PC-3 (cell line): Measurements from ENCODE around the gene IL19. TPM values are rescaled to one million over a fixed set of nuclear protein-coding genes. Genes with fewer than 3 reads are reported as not detected.

Experiments used
- ATAC-seq: fragments of 200-7000 bp; cut with Tn5 transposase; 2 replicates; pipeline ENCODE4 v1.9.1; 2020; ENCODE audit warnings: mild to moderate bottlenecking, moderate library complexity
- BruUV-seq: library from RNA; stranded (reverse); fragments of 400-500 nt; replicated peaks from 2 replicates; lab custom pipeline; 2021; lab: Mats Ljungman, UMichigan
- CTCF ChIA-PET: fragments of 300-600 bp; sonication (Branson Sonifier 250); formaldehyde crosslinking; loops from one replicate; lab custom pipeline; 2022; ENCODE audit warnings: antibody characterized with exemption; lab: Charles Lee
- POLR2A ChIA-PET: fragments of 300-600 bp; sonication (Branson Sonifier 250); formaldehyde crosslinking; loops from one replicate; lab custom pipeline; 2022; ENCODE audit warnings: antibody characterized with exemption; ENCODE audit not compliant: unreplicated experiment; lab: Charles Lee
- DNase-seq: peaks from one replicate; pipeline ENCODE4 v3.0.0-alpha.2; 2015
- H2AFZ ChIP-seq: fragments of 300-600 bp; sonication (generic); 2 replicates; pipeline ENCODE4 v1.6.0; 2016; ENCODE audit warnings: antibody characterized with exemption, low read length
- H3F3A ChIP-seq: fragments of 300-600 bp; sonication (generic); one replicate; pipeline ENCODE4 v1.6.0; 2017; ENCODE audit warnings: antibody characterized with exemption, low read length, control low read depth, mild to moderate bottlenecking; ENCODE audit not compliant: unreplicated experiment
- H3K27ac ChIP-seq: fragments of 300-600 bp; sonication (generic); 2 replicates; pipeline ENCODE4 v1.5.1; 2016; ENCODE audit warnings: mild to moderate bottlenecking, low read length
- H3K27me3 ChIP-seq: fragments of 300-600 bp; sonication (generic); 2 replicates; pipeline ENCODE4 v1.6.1; 2016; ENCODE audit warnings: low read length, mixed read lengths
- H3K36me3 ChIP-seq: fragments of 300-600 bp; sonication (generic); 2 replicates; pipeline ENCODE4 v1.6.1; 2016; ENCODE audit warnings: low read depth, mixed run types, low read length, mixed read lengths
- H3K4me1 ChIP-seq: fragments of 300-600 bp; sonication (generic); 2 replicates; pipeline ENCODE4 v1.5.1; 2016; ENCODE audit warnings: low read length; ENCODE audit not compliant: insufficient read depth
- H3K4me2 ChIP-seq: fragments of 300-600 bp; sonication (generic); 2 replicates; pipeline ENCODE4 v1.6.0; 2016; ENCODE audit warnings: low read length
- H3K4me3 ChIP-seq: fragments of 300-600 bp; sonication (generic); 2 replicates; pipeline ENCODE4 v1.5.1; 2016; ENCODE audit warnings: mild to moderate bottlenecking, low read length, mixed read lengths
- H3K79me2 ChIP-seq: fragments of 300-600 bp; sonication (generic); 2 replicates; pipeline ENCODE4 v1.6.1; 2017; ENCODE audit warnings: low read length, mixed read lengths
- H3K9ac ChIP-seq: fragments of 300-600 bp; sonication (generic); 2 replicates; pipeline ENCODE4 v1.6.0; 2016; ENCODE audit warnings: mild to moderate bottlenecking, low read length
- H3K9me2 ChIP-seq: fragments of 300-600 bp; sonication (generic); replicated peaks from 2 replicates; pipeline ENCODE4 v1.6.1; 2016; ENCODE audit warnings: mixed run types, low read length, mixed read lengths
- H3K9me3 ChIP-seq: fragments of 300-600 bp; sonication (generic); 2 replicates; pipeline ENCODE4 v1.6.1; 2016; ENCODE audit warnings: low read length, mixed read lengths
- H4K20me1 ChIP-seq: fragments of 300-600 bp; sonication (generic); 2 replicates; pipeline ENCODE4 v1.6.1; 2016; ENCODE audit warnings: low read length, mixed read lengths
- EZH2 ChIP-seq: fragments of 300-600 bp; sonication (generic); IDR thresholded peaks from one replicate; pipeline ENCODE4 v1.6.1; 2017; ENCODE audit warnings: antibody characterized with exemption, mild to moderate bottlenecking, low read length; ENCODE audit not compliant: unreplicated experiment
- EZH2phosphoT487 ChIP-seq: fragments of 300-600 bp; sonication (generic); IDR thresholded peaks from 2 replicates; pipeline ENCODE4 v1.6.1; 2018; ENCODE audit warnings: mild to moderate bottlenecking, antibody characterized with exemption, low read length, borderline replicate concordance
- intact Hi-C: fragments of 100-400 bp; cut with micrococcal nuclease; formaldehyde crosslinking; loops from 2 replicates; pipeline ENCODE4 v1.9.0; 2023
- total RNA-seq: library from RNA; depleted of rRNA; stranded (reverse); fragments of >200 nt; gene quantifications from 2 replicates; pipeline ENCODE4 v1.2.3, GENCODE V29; 2014
- TF ChIP-seq, protein P1 (sequence below): fragments of 300-600 bp; sonication (generic); conservative IDR thresholded peaks from 2 replicates; pipeline ENCODE4 v1.5.1; 2017; ENCODE audit warnings: antibody characterized with exemption, low read depth, mild to moderate bottlenecking, low read length

The IL19 gene
- total RNA-seq, 1 experiment from 2014 or later, result not detected

DNA sequence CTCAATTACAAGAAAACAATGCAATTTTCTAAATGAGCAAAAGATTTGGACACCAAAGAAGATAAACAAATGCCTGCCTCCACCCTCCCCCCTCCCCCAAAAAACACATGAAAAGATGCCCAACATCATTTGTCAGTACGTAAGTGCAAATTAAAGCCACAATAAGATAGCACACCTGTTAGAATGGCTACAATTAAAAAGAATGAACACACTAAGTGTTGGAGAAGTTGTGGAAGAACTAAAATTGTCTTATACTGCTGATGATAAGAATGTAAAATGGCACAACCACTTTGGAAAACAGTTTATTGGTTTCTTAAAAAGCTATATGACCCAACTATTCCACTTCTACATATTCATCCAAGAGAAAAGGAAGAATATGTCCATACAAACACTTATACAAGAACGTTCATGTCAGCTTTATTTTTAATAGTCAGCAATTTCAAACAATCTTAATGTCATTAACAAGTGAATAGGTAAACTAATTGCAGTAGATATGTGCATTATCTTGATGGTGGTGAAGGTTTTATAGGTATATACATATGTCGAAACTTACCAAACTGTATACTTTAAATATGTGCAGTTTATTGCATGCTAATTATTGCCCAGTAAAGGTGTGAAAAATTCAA lies 105.3 kb downstream of the IL19 start:
- CTCF ChIA-PET, result no interaction called here

DNA sequence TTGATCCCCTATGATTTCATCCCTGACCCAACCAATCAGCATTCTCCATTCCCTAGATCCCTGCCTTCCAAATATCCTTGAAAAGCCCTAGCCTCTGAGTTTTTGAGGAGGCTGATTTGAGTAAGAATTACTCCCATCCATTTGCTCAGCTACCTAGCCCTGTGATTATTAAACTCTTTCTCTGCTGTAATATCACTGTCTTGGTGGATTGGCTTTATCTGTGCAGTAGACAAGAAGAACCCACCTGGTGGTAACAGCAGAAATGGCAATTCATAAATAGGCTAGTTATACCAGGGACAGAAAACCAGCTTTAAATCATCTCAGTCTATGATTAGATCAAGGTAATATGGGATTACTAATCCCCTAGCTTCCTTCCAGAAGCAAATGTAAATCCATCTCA lies 107.9 kb downstream of the IL19 start:
- ChIA-PET CTCF (no interaction called here), POLR2A (no interaction called here)
- Histone ChIP-seq H3K36me3 (no peaks in the 10 kb centered on the region), H2AFZ (no peak overlapping the region), H3K9me2 (no peaks in the 10 kb centered on the region), H3K27ac (no peak overlapping the region), H3K9ac (no peak overlapping the region), H4K20me1 (no peaks in the 10 kb centered on the region), H3K27me3 (no peaks in the 10 kb centered on the region), H3K4me1 (no peaks in the 10 kb centered on the region), H3K79me2 (no peaks in the 10 kb centered on the region), H3K4me3 (no peak overlapping the region), H3F3A (no peaks in the 10 kb centered on the region), H3K9me3 (peaks cover 17% of the 10 kb centered on the region), H3K4me2 (no peak overlapping the region)
- DNase-seq, result peak; percentile 40
- ATAC-seq, result no peak; the same call in 1 of the 2 replicates
- TF ChIP-seq EZH2 (no peak), EZH2phosphoT487 (no peak)
- TF ChIP-seq, protein P1, sequence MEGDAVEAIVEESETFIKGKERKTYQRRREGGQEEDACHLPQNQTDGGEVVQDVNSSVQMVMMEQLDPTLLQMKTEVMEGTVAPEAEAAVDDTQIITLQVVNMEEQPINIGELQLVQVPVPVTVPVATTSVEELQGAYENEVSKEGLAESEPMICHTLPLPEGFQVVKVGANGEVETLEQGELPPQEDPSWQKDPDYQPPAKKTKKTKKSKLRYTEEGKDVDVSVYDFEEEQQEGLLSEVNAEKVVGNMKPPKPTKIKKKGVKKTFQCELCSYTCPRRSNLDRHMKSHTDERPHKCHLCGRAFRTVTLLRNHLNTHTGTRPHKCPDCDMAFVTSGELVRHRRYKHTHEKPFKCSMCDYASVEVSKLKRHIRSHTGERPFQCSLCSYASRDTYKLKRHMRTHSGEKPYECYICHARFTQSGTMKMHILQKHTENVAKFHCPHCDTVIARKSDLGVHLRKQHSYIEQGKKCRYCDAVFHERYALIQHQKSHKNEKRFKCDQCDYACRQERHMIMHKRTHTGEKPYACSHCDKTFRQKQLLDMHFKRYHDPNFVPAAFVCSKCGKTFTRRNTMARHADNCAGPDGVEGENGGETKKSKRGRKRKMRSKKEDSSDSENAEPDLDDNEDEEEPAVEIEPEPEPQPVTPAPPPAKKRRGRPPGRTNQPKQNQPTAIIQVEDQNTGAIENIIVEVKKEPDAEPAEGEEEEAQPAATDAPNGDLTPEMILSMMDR, result peak; percentile 67
- no TSS peak for BruUV-seq
- intact Hi-C loops, result no loop called here

More for the DNA sequence above, 105.3 kb downstream of the IL19 start:
- H3K79me2 ChIP-seq, result no peaks in the 10 kb centered on the region
- no peaks in the 10 kb centered on the region for H3K36me3 ChIP-seq
- no peak overlapping the region for H3K9ac ChIP-seq
- no peak overlapping the region for H3K4me2 ChIP-seq
- intact Hi-C loops, result no loop called here
- H3K4me3 ChIP-seq, result no peak overlapping the region
- H2AFZ ChIP-seq, result no peak overlapping the region
- H3K4me1 ChIP-seq, result no peaks in the 10 kb centered on the region
- H3K27ac ChIP-seq, result no peak overlapping the region
- TF ChIP-seq, protein P1, result no peak
- no peak for TF ChIP-seq EZH2phosphoT487
- ATAC-seq (no peak), DNase-seq (no peak)
- POLR2A ChIA-PET, result no interaction called here
- no peaks in the 10 kb centered on the region for H4K20me1 ChIP-seq
- BruUV-seq, result no TSS peak
- no peaks in the 10 kb centered on the region for H3K9me2 ChIP-seq
- no peaks in the 10 kb centered on the region for H3K27me3 ChIP-seq
- H3K9me3 ChIP-seq, result peaks cover 17% of the 10 kb centered on the region
- H3F3A ChIP-seq, result no peaks in the 10 kb centered on the region

DNA sequence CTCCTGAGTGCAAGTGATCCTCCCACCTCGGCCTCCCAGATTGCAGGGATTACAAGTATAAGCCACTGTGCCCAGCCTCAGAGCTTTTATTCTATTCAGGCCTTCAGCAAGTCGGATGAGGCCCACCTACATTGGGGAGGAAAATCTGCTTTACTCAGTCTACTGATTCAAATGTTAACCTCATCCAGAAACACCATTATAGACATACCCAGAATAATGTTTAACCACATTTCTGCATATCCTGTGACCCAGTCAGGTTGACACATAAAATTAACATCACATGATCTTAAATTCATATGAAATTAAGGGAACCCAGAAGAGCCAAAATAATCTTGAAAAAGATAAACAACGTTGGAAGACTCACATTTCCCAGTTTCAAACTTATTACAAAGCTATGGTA lies 109.7 kb downstream of the IL19 start:
- CTCF ChIA-PET, result no interaction called here
- peaks cover 17% of the 10 kb centered on the region for H3K9me3 ChIP-seq
- H3K27ac ChIP-seq, result no peak overlapping the region
- no peak for ATAC-seq
- DNase-seq, result no peak
- H3K9me2 ChIP-seq, result no peaks in the 10 kb centered on the region
- no peaks in the 10 kb centered on the region for H3K27me3 ChIP-seq
- 0 out of 2 replicates have a peak overlapping the region, but pooled peaks have one; percentile 9 for H2AFZ ChIP-seq
- H3K4me3 ChIP-seq, result no peak overlapping the region
- no peaks in the 10 kb centered on the region for H3K79me2 ChIP-seq
- no peaks in the 10 kb centered on the region for H3K4me1 ChIP-seq
- POLR2A ChIA-PET, result no interaction called here
- TF ChIP-seq, protein P1, result no peak
- H3F3A ChIP-seq, result no peaks in the 10 kb centered on the region
- no peak overlapping the region for H3K4me2 ChIP-seq
- H3K36me3 ChIP-seq, result no peaks in the 10 kb centered on the region
- no peaks in the 10 kb centered on the region for H4K20me1 ChIP-seq
- intact Hi-C loops, result no loop called here
- no TSS peak for BruUV-seq
- no peak overlapping the region for H3K9ac ChIP-seq
